ENCODE data around the gene PTPRN2.

The PTPRN2 gene

GRCh38 chr7:157844141-157844540 is 743.5 kb downstream of the PTPRN2 start:
- ChIA-PET CTCF (no interaction called here), POLR2A (no interaction called here)
- TF ChIP-seq ELF4 (IDR thresholded peaks at IDR 0.05) = no peak
- no peak for TF ChIP-seq SUZ12 (IDR thresholded peaks at IDR 0.05)
- no peak for TF ChIP-seq ARNT (IDR thresholded peaks at IDR 0.05)
- TF ChIP-seq HDGF (IDR thresholded peaks at IDR 0.05; ENCODE audit: borderline replicate concordance) = no peak
- no peak for DNase-seq (ENCODE audit: extremely low spot score)

- no peak for DNase-seq (ENCODE audit: extremely low spot score)
- ChIA-PET CTCF (no interaction called here), POLR2A (no interaction called here)
- TF ChIP-seq FOXM1 (IDR thresholded peaks at IDR 0.05; ENCODE audit: borderline replicate concordance) = no peak
- TF ChIP-seq SP1 (IDR thresholded peaks at IDR 0.05) = no peak
- TF ChIP-seq L3MBTL2 (conservative IDR thresholded peaks at IDR 0.05) = no peak
- TF ChIP-seq ARNT (IDR thresholded peaks at IDR 0.05) = no peak
- TF ChIP-seq CTBP1 (IDR thresholded peaks at IDR 0.05; ENCODE audit: borderline replicate concordance) = no peak
- TF ChIP-seq FOXK2 (IDR thresholded peaks at IDR 0.05) = no peak
- TF ChIP-seq NFRKB (IDR thresholded peaks at IDR 0.05) = no peak
- TF ChIP-seq PKNOX1 (IDR thresholded peaks at IDR 0.05) = no peak
- no peak for TF ChIP-seq LEF1 (IDR thresholded peaks at IDR 0.05; ENCODE audit: borderline replicate concordance)
- TF ChIP-seq ELF4 (IDR thresholded peaks at IDR 0.05) = no peak
Observed at GRCh38 chr7:157843336-157844140, 744.1 kb downstream of the PTPRN2 start.

- TF ChIP-seq TARDBP (IDR thresholded peaks at IDR 0.05) (no peak), FOXK2 (IDR thresholded peaks at IDR 0.05) (no peak), FOXM1 (IDR thresholded peaks at IDR 0.05; ENCODE audit: borderline replicate concordance) (no peak), ELF4 (IDR thresholded peaks at IDR 0.05) (no peak), LEF1 (IDR thresholded peaks at IDR 0.05; ENCODE audit: borderline replicate concordance) (no peak), SP1 (IDR thresholded peaks at IDR 0.05) (no peak)
- CTCF ChIA-PET = no interaction called here
- POLR2A ChIA-PET = no interaction called here
- no peak for DNase-seq (ENCODE audit: extremely low spot score)
Observed at GRCh38 chr7:157841773-157842370, 745.8 kb downstream of the PTPRN2 start.

- DNase-seq (ENCODE audit: extremely low spot score) = no peak
- ChIA-PET CTCF (no interaction called here), POLR2A (no interaction called here)
- TF ChIP-seq PKNOX1 (IDR thresholded peaks at IDR 0.05) (no peak), ARNT (IDR thresholded peaks at IDR 0.05) (no peak), NFRKB (IDR thresholded peaks at IDR 0.05) (no peak), FOXA1 (IDR thresholded peaks at IDR 0.05) (no peak), TARDBP (IDR thresholded peaks at IDR 0.05) (no peak), FOXK2 (IDR thresholded peaks at IDR 0.05) (no peak), ZNF384 (IDR thresholded peaks at IDR 0.05) (no peak), SP1 (IDR thresholded peaks at IDR 0.05) (no peak), CTBP1 (IDR thresholded peaks at IDR 0.05; ENCODE audit: borderline replicate concordance) (no peak), HDGF (IDR thresholded peaks at IDR 0.05; ENCODE audit: borderline replicate concordance) (no peak), L3MBTL2 (conservative IDR thresholded peaks at IDR 0.05) (no peak), SUZ12 (IDR thresholded peaks at IDR 0.05) (no peak), LEF1 (IDR thresholded peaks at IDR 0.05; ENCODE audit: borderline replicate concordance) (no peak), FOXM1 (IDR thresholded peaks at IDR 0.05; ENCODE audit: borderline replicate concordance) (no peak), BHLHE40 (IDR thresholded peaks at IDR 0.05; ENCODE audit: borderline replicate concordance) (no peak), ELF4 (IDR thresholded peaks at IDR 0.05) (no peak)
Observed at GRCh38 chr7:157840914-157841772, 746.5 kb downstream of the PTPRN2 start.

GRCh38 chr7:157840174-157840913 is 747.3 kb downstream of the PTPRN2 start:
- ChIA-PET POLR2A (no interaction called here), CTCF (no interaction called here)
- DNase-seq (ENCODE audit: extremely low spot score) = no peak
- TF ChIP-seq SP1 (IDR thresholded peaks at IDR 0.05) (no peak), CTBP1 (IDR thresholded peaks at IDR 0.05; ENCODE audit: borderline replicate concordance) (no peak), NFRKB (IDR thresholded peaks at IDR 0.05) (no peak), LEF1 (IDR thresholded peaks at IDR 0.05; ENCODE audit: borderline replicate concordance) (no peak), L3MBTL2 (conservative IDR thresholded peaks at IDR 0.05) (no peak), PKNOX1 (IDR thresholded peaks at IDR 0.05) (no peak), TARDBP (IDR thresholded peaks at IDR 0.05) (no peak), HDGF (IDR thresholded peaks at IDR 0.05; ENCODE audit: borderline replicate concordance) (no peak), ARNT (IDR thresholded peaks at IDR 0.05) (no peak)
